Memory B cell (primary cell): ENCODE results near the gene LRP5.
"Not testable (repeated sequence)": the region's sequence is repeated elsewhere in the genome, so short reads cannot be mapped to it uniquely, and the experiment has no call there.

Experiments used
- ATAC-seq: fragments of 150-1000 bp; cut with Tn5 transposase; 2 replicates; pipeline ENCODE4 v1.10.0; 2021; ENCODE audit warnings: low read depth, mild to moderate bottlenecking, moderate library complexity
- DNase-seq, 2 donors: peaks; one replicate each; pipeline ENCODE4 v3.0.0; 2022; ENCODE audit warnings: low spot score in 2 of 2
- H3K27ac Mint-ChIP-seq: one replicate; pipeline ENCODE4 v1.8.0; 2022; ENCODE audit warnings: mild to moderate bottlenecking, moderate library complexity, mixed read lengths
- H3K27me3 Mint-ChIP-seq: one replicate; pipeline ENCODE4 v1.8.0; 2022; ENCODE audit warnings: mixed read lengths
- H3K36me3 Mint-ChIP-seq: one replicate; pipeline ENCODE4 v1.8.0; 2022; ENCODE audit warnings: mild to moderate bottlenecking, mixed read lengths
- H3K4me1 Mint-ChIP-seq: one replicate; pipeline ENCODE4 v1.8.0; 2022; ENCODE audit warnings: mixed read lengths
- H3K4me3 Mint-ChIP-seq: one replicate; pipeline ENCODE4 v1.8.0; 2022; ENCODE audit warnings: mild to moderate bottlenecking, moderate library complexity, mixed read lengths
- H3K9me3 Mint-ChIP-seq: one replicate; pipeline ENCODE4 v1.8.0; 2022; ENCODE audit warnings: mixed read lengths

Gene LRP5

DNA sequence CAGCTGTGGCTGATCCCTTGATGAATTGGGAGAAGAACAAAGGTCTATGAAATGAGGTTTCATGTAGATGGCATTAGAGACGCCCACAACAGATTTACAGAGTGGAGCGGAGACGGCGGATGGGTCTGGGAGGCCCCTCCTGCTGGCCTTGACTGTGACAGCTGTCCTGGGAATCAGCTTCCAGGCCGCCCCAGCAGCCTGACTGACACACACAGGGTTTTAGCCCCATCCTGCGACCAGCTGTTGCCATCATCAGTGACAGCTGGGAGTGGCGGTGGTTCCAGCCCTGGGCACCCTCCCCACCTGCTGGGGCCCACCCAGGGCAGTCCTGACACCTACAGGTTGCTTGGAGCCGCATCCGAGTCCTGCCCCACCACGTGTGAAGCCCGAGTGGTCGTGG is 84.1 kb downstream of the LRP5 start:
- ATAC-seq (no peak), DNase-seq (no peak)
- no peaks in the 10 kb centered on the region for H3K27me3 Mint-ChIP-seq
- H3K27ac Mint-ChIP-seq: no peak overlapping the region
- peaks cover 2% of the 10 kb centered on the region for H3K4me1 Mint-ChIP-seq
- no peak overlapping the region for H3K4me3 Mint-ChIP-seq
- no peaks in the 10 kb centered on the region for H3K9me3 Mint-ChIP-seq
- H3K36me3 Mint-ChIP-seq: no peaks in the 10 kb centered on the region

DNA sequence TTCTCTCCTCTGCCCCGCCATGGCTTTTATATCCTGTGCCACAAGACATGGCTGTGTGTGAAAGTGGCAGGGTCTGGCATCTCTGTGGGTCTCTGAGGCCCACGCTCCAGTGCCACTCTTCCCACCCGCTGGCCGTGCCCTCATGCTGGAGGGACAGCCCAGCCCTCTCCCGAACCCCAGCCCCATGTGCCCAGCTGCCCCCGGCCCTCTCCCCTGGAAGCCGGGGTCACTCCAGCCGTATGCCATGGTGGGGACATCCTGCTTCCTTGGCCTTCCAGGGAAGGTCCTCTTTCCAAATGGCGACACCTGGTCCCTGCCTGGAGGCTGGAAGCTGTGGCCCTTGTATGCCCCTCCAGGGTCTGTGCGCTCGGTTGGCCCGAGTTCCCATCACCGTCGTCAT is 84.9 kb downstream of the LRP5 start:
- H3K4me1 Mint-ChIP-seq: peaks cover 2% of the 10 kb centered on the region
- ATAC-seq (no peak), DNase-seq (no peak)
- no peak overlapping the region for H3K27ac Mint-ChIP-seq
- H3K4me3 Mint-ChIP-seq: no peak overlapping the region
- H3K9me3 Mint-ChIP-seq: no peaks in the 10 kb centered on the region
- no peaks in the 10 kb centered on the region for H3K36me3 Mint-ChIP-seq
- H3K27me3 Mint-ChIP-seq: no peaks in the 10 kb centered on the region

DNA sequence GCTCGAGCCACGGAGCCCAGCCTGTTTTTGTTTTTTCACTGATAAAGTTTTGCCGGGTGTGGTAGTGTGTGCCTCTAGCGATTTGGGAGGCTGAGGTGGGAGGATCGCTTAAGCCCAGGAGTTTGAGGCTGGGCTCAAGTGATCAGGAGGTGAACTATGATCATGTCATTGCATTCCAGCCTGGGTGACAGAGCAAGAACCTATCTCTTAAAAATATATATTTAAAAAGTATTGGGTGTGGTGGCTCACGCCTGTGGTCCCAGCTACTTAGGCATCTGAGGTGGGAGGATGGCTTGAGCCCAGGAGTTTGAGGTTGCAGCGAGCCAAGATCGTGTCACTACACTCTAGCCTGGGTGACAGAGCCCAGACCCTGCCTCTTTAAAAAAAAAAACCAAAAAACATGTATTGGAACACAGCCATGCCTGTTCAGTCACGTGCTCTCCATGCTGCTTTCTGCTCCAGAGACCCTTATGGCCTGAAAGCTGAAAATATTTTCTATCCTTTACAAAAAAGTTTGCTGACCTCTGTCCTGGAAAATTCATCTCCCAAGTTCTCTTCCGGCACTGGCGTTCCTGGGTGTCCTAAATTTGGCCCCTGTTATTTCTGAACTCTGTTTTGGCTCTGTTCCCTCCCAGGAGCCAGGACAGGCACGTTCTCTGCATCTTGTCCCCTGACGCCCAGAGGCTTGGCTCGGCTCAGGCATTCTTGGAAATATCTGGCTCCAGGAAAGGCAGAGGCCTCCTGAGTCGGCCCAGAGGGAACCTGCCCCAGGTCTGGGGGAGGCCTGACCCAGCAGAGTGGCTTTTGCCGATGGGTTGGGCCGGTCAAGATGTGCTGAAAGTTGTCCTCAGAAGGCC is 86.8 kb downstream of the LRP5 start:
- Mint-ChIP-seq H3K27me3 (no peaks in the 10 kb centered on the region), H3K4me1 (peaks cover 2% of the 10 kb centered on the region), H3K27ac (no peak overlapping the region), H3K36me3 (no peaks in the 10 kb centered on the region), H3K4me3 (no peak overlapping the region), H3K9me3 (no peaks in the 10 kb centered on the region)
- no peak for DNase-seq
- ATAC-seq: no peak

DNA sequence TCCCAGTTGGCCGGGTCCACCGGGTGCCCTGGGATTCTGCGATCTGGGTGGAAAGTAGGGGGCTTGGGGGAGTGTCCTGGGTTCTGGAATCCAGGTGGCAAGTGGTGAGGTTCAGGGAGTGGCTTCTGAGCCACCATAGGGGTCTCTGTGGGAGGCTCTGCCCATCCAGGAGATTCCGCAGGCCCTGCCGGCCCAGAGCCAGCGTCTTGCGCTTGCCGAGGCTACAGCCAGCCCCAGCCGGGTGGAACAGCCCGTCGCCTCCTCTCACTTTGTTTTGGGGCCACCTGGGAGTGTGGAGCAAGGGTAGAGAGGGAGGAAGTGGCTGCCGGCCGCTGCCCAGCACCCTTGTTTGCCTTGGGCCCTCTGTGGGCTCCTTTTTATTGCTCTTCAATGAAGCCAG is 87.5 kb downstream of the LRP5 start:
- ATAC-seq (no peak), DNase-seq (no peak)
- Mint-ChIP-seq H3K27me3 (no peaks in the 10 kb centered on the region), H3K9me3 (no peaks in the 10 kb centered on the region), H3K4me1 (peaks cover 2% of the 10 kb centered on the region), H3K36me3 (no peaks in the 10 kb centered on the region), H3K27ac (no peak overlapping the region), H3K4me3 (no peak overlapping the region)

DNA sequence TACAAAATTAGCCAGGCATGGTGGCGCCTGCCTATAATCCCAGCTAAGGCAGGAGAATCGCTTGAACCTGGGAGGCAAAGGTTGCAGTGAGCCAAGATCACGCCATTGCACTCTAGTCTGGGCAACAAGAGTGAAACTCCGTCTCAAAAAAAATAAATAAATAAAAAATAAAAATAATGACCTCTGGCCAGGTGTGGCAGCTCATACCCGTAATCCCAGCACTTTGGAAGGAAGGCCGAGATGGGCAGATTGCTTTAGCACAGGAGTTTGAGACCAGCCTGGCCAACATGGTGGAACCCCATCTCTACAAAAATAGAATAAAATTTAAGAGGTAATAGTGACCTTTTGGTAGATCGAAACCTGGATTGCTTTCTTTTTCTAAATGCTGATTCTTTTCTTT is 88.2 kb downstream of the LRP5 start:
- not testable (repeated sequence) for H3K36me3 Mint-ChIP-seq, H3K27ac Mint-ChIP-seq, DNase-seq, ATAC-seq, H3K27me3 Mint-ChIP-seq, H3K9me3 Mint-ChIP-seq, H3K4me1 Mint-ChIP-seq, H3K4me3 Mint-ChIP-seq

DNA sequence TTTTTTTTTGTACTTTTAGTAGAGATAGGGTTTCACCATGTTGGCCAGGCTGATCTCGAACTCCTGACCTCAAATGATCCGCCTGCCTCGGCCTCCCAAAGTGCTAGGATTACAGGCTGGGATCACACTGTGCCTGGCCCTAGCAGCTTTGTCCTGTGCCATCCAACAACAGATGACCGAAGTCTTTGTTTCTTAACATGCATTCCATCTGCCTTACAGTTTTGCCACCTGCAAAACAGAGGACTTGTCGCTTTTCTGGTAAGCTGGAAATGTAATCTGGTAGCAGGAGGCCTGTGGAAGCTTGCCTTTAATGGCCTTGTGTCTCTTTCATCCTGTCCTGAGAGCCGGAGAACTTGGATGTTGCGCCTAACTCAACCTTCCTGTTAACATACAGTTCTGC is 89.5 kb downstream of the LRP5 start:
- H3K4me3 Mint-ChIP-seq: no peak overlapping the region
- H3K4me1 Mint-ChIP-seq: peaks cover 2% of the 10 kb centered on the region
- no peak overlapping the region for H3K27ac Mint-ChIP-seq
- DNase-seq: no peak
- H3K27me3 Mint-ChIP-seq: no peaks in the 10 kb centered on the region
- ATAC-seq: no peak
- no peaks in the 10 kb centered on the region for H3K9me3 Mint-ChIP-seq
- peaks cover under 1% of the 10 kb centered on the region for H3K36me3 Mint-ChIP-seq

DNA sequence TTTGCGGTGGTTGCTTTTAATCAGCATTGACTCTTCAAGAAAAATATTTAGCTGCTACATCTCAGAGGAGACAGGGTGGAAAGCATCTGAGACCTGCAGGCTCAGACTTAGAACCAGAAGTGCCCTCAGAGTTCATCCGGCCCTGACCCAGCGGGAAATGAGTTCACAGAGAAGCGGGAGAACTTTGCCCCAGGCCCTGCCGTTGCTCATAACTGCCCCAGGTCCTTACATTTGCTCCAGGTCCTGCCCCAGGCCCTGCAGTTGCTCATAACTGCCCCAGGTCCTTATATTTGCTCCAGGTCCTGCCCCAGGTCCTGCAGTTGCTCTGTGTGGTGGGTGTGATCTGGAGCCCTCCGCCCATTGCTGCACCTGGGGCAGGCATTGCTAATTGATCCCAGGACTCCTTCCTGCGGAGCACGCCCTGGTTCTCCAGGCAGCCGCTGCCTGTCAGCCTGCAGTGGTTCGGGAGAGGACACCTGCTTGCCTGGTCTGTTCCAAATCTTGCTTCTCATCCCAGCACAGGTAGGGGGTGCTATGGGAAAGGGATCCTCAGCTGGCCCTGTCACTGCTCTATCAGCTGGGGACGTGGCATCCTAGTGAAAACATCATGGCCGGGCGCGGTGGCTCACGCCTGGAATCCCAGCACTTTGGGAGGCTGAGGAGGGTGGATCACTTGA is 90.1 kb downstream of the LRP5 start:
- no peak overlapping the region for H3K27ac Mint-ChIP-seq
- no peak overlapping the region for H3K4me3 Mint-ChIP-seq
- no peak for ATAC-seq
- peaks cover 2% of the 10 kb centered on the region for H3K36me3 Mint-ChIP-seq
- DNase-seq: no peak
- no peaks in the 10 kb centered on the region for H3K9me3 Mint-ChIP-seq
- no peaks in the 10 kb centered on the region for H3K27me3 Mint-ChIP-seq
- H3K4me1 Mint-ChIP-seq: peaks cover 2% of the 10 kb centered on the region

DNA sequence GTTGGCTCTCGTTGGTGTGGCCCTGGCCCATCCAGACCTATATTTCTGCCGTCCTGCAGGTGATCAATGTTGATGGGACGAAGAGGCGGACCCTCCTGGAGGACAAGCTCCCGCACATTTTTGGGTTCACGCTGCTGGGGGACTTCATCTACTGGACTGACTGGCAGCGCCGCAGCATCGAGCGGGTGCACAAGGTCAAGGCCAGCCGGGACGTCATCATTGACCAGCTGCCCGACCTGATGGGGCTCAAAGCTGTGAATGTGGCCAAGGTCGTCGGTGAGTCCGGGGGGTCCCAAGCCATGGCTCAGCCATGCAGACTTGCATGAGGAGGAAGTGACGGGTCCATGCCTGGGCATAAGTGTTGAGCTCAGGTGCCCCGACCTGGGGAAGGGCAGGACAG is 91.0 kb downstream of the LRP5 start:
- ATAC-seq (no peak), DNase-seq (no peak)
- peaks cover 2% of the 10 kb centered on the region for H3K36me3 Mint-ChIP-seq
- no peak overlapping the region for H3K27ac Mint-ChIP-seq
- H3K27me3 Mint-ChIP-seq: no peaks in the 10 kb centered on the region
- peaks cover 2% of the 10 kb centered on the region for H3K4me1 Mint-ChIP-seq
- no peak overlapping the region for H3K4me3 Mint-ChIP-seq
- H3K9me3 Mint-ChIP-seq: no peaks in the 10 kb centered on the region

DNA sequence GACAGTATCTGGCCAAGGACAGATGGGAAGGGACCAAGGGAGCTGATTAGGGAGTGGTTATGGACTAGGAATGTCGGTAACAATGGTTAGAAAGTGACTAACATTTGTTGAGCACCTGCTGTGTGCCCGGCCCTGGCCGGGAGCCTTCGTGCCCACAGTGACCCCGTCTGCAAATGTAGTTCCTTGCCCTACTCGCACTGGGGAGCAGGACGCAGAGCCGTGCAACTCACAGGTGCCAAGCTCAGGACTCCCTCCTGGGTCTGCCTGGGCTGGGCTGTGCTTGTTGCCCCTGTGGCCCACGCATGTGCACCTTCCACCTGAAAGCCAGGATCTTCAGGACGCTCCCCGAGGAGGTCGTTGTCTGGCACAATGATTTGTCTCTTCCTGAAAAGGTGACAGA is 91.4 kb downstream of the LRP5 start:
- H3K27me3 Mint-ChIP-seq: no peaks in the 10 kb centered on the region
- H3K27ac Mint-ChIP-seq: no peak overlapping the region
- no peak for DNase-seq

DNA sequence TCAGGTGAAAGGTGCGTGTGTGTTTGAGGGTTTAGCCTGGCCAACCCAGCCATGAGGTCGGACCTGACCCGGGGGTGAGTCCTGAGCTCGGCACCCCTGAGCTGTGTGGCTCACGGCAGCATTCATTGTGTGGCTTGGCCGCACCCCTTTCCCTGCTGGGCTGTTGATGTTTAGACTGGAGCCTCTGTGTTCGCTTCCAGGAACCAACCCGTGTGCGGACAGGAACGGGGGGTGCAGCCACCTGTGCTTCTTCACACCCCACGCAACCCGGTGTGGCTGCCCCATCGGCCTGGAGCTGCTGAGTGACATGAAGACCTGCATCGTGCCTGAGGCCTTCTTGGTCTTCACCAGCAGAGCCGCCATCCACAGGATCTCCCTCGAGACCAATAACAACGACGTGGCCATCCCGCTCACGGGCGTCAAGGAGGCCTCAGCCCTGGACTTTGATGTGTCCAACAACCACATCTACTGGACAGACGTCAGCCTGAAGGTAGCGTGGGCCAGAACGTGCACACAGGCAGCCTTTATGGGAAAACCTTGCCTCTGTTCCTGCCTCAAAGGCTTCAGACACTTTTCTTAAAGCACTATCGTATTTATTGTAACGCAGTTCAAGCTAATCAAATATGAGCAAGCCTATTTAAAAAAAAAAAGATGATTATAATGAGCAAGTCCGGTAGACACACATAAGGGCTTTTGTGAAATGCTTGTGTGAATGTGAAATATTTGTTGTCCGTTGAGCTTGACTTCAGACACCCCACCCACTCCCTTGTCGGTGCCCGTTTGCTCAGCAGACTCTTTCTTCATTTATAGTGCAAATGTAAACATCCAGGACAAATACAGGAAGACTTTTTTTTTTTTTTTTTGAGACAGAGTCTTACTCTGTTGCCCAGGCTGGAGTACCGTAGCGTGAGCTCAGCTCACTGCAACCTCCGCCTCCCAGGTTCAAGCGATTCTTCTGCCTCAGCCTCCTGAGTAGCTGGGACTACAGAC is 94.2 kb downstream of the LRP5 start:
- Mint-ChIP-seq H3K9me3 (no peaks in the 10 kb centered on the region), H3K4me3 (no peak overlapping the region), H3K4me1 (no peaks in the 10 kb centered on the region), H3K27ac (no peak overlapping the region), H3K27me3 (no peaks in the 10 kb centered on the region), H3K36me3 (peaks cover 3% of the 10 kb centered on the region)
- DNase-seq (no peak), ATAC-seq (no peak)

More for the DNA sequence above, 91.4 kb downstream of the LRP5 start:
- peaks cover 2% of the 10 kb centered on the region for H3K4me1 Mint-ChIP-seq
- no peak overlapping the region for H3K4me3 Mint-ChIP-seq
- no peak for ATAC-seq
- no peaks in the 10 kb centered on the region for H3K9me3 Mint-ChIP-seq
- H3K36me3 Mint-ChIP-seq: peaks cover 2% of the 10 kb centered on the region

DNA sequence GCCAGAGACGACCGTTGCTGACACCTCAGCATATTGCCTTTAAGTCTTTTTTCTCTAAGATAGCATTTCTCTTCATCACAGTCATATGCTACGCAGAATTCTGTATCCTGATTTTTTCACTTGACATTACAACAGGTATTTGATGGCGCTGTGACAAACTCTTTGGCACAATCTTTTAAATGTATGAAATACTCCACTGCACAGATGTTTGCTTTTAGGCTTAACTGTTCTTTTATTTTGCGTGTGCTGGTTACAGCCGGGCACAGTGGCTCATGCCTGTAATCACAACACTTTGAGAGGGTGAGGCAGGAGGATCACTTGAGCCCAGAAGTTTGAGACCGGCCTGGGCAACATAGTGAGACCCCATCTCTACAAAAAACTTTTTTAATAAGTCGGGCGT is 96.1 kb downstream of the LRP5 start:
- Mint-ChIP-seq H3K4me3 (no peak overlapping the region), H3K4me1 (peaks cover 8% of the 10 kb centered on the region), H3K27me3 (no peaks in the 10 kb centered on the region), H3K36me3 (peaks cover 5% of the 10 kb centered on the region), H3K9me3 (no peaks in the 10 kb centered on the region), H3K27ac (no peak overlapping the region)
- DNase-seq (no peak), ATAC-seq (no peak)

DNA sequence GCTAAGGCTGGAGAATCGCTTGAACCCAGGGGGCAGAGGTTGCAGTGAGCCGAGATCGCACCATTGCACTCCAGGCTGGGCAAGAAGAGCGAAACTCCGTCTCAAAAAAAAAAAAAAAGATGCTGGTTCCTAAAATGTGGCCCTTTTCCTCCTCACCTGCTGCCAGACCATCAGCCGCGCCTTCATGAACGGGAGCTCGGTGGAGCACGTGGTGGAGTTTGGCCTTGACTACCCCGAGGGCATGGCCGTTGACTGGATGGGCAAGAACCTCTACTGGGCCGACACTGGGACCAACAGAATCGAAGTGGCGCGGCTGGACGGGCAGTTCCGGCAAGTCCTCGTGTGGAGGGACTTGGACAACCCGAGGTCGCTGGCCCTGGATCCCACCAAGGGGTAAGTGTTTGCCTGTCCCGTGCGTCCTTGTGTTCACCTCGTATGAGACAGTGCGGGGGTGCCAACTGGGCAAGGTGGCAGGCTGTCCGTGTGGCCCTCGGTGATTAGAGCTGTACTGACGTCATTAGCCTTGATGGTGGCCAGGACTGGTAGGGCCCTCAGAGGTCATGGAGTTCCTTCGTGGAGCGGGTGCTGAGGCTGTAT is 97.5 kb downstream of the LRP5 start:
- Mint-ChIP-seq H3K36me3 (peaks cover 9% of the 10 kb centered on the region), H3K4me1 (peaks cover 11% of the 10 kb centered on the region), H3K27me3 (no peaks in the 10 kb centered on the region), H3K4me3 (no peak overlapping the region), H3K9me3 (no peaks in the 10 kb centered on the region), H3K27ac (no peak overlapping the region)
- no peak for ATAC-seq
- no peak for DNase-seq

DNA sequence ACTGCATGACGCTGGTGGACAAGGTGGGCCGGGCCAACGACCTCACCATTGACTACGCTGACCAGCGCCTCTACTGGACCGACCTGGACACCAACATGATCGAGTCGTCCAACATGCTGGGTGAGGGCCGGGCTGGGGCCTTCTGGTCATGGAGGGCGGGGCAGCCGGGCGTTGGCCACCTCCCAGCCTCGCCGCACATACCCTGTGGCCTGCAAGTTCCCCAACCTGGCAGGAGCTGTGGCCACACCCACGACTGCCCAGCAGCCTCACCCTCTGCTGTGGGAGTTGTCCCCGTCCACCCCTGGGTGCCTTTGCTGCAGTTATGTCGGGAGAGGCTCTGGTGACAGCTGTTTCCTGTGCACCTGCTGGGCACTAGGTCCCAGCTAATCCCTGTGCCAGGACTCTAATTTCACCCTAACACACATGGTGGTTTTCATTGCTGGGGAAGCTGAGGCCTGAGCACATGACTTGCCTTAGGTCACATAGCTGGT is 99.2 kb downstream of the LRP5 start:
- Mint-ChIP-seq H3K9me3 (no peaks in the 10 kb centered on the region), H3K4me1 (peaks cover 12% of the 10 kb centered on the region), H3K36me3 (peaks cover 9% of the 10 kb centered on the region), H3K4me3 (no peak overlapping the region), H3K27me3 (no peaks in the 10 kb centered on the region), H3K27ac (no peak overlapping the region)
- DNase-seq: no peak
- no peak for ATAC-seq
